GM12801 (cell line): ENCODE measurements around the gene LMAN1.

Source experiments
- CTCF ChIP-seq: IDR thresholded peaks from one replicate; pipeline ENCODE4 v1.5.1; 2011; ENCODE audit warnings: control low read depth; ENCODE audit not compliant: insufficient read length; ENCODE audit errors: extremely low read depth

The LMAN1 gene

DNA sequence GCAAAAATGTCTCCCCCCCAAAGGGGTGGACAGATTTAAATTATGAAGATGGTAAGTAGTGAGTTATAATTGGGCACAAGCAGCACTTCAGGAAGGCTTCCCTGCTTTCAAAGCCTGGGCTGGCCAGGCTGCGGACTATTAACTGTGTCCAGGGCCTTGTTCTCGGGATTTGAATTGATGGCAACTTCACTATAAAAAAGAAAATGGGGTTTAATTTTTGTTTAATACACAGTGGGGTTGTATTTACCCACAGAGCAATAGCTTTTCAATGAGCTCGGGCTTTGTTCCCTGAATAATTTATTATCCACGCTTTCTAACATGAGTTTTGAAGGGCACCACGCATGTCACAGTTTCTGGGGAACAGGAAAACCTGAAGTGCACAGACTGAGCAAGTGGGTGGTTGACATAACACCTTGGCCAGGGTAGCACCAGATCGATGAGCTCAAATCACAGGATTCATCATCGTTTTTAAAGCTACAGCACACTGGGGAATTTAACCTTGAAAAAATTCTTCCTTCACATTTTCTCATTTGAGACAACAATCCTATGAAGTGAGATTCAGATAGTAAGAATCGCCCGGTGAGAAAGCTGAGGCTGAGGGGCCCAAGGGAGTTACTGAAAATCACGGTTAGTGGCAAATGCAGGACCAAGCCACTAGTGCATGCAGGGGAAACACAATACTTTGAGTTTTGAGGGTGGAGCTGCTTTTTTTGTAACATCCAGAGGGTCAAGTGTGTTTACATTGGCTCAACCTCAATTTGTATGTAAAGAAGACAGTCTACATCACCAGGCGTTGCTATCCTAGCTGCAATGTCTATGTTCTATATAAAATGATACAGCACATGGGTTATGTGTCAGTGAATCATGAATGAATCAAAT is 28.9 kb upstream of the LMAN1 start:
- TF ChIP-seq CTCF = no peak

GRCh38 chr18:59386909-59387686 is 28.0 kb upstream of the LMAN1 start:
- no peak for TF ChIP-seq CTCF

DNA sequence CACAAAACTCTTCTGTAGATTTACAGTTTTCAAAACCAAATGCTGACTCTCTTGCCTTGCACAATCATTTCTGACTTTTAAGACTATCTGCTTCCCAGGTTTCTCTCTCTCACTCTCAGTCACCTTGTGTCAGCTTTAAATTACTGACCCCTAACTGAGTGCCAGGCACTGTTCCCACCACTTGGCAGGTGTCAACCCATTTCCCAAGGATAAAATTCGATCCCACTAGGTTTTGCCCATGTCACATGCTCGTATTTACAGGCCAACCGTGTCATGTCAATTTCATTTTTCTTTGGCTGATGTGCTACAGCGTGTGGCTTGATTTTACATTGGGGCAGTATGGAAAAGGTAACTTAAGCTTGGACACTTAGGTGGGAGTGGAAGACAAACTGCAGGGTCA is 26.1 kb upstream of the LMAN1 start:
- no peak for TF ChIP-seq CTCF

DNA sequence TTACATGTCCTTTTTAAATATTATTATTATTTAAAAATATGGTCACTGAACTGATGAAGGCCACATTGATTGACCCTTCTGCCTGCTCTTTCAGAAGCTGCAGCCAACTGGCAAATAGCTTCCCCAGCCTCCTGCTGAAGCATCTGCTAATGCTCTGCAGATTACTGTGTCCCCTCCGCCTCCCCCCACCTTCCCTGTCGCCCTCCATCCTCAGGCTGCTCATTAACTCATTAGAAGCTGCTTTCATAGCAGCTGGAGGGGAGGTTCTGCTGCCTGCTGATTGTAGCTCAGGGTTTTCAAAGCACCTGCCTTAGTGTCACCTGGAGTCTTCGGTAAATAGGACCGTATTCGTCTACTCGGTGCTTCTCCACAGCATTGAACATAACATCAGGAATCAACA is 24.8 kb upstream of the LMAN1 start:
- TF ChIP-seq CTCF = no peak

- TF ChIP-seq CTCF = no peak
Measured at GRCh38 chr18:59382383-59382782, 23.3 kb upstream of the LMAN1 start.

- no peak for TF ChIP-seq CTCF
Measured at GRCh38 chr18:59381949-59382348, 22.9 kb upstream of the LMAN1 start.

- no peak for TF ChIP-seq CTCF
Measured at GRCh38 chr18:59380706-59381105, 21.6 kb upstream of the LMAN1 start.
